CD4-positive, alpha-beta T cell (primary cell): ENCODE data around the gene NUMA1. TPM values are rescaled to one million over a fixed set of nuclear protein-coding genes. Genes with fewer than 3 reads are reported as not detected.

Experiments used
- ATAC-seq: fragments of 200-7000 bp; cut with Tn5 transposase; one replicate; pipeline ENCODE4 v1.10.0; 2022; ENCODE audit warnings: mild to moderate bottlenecking; ENCODE audit not compliant: poor library complexity
- CTCF ChIA-PET: fragments of 350-600 bp; sonication (Branson Sonifier 250); formaldehyde crosslinking; loops from one replicate; lab custom pipeline; 2021; ENCODE audit warnings: antibody characterized with exemption, inconsistent platforms; lab: Charles Lee
- POLR2A ChIA-PET: fragments of 350-600 bp; sonication (Branson Sonifier 250); formaldehyde crosslinking; loops from one replicate; lab custom pipeline; 2021; ENCODE audit warnings: antibody characterized with exemption, inconsistent platforms; lab: Charles Lee
- DNase-seq, 14 experiments: peaks; one replicate each; pipeline ENCODE4 v3.0.0-alpha.2; 2013 to 2020; ENCODE audit warnings: mixed read lengths in 2 of 14
- H3K27ac ChIP-seq, 2 donors: one replicate each; pipeline versions ENCODE4 v1.5.1 to v1.7.0; 2013; ENCODE audit warnings: low read length in 2 of 2, low read depth in 1 of 2, mild to moderate bottlenecking in 1 of 2
- H3K27me3 ChIP-seq, 2 experiments: 1 replicate in 1 of 2; 2 replicates in 1 of 2; pipeline versions ENCODE4 v1.6.1 to v1.7.0; 2013; ENCODE audit warnings: low read length in 2 of 2, control low read depth in 1 of 2, mild to moderate bottlenecking in 1 of 2, moderate library complexity in 1 of 2; ENCODE audit not compliant: insufficient read depth in 2 of 2, control insufficient read depth in 1 of 2
- H3K36me3 ChIP-seq: one replicate; pipeline ENCODE4 v1.6.1; 2013; ENCODE audit warnings: low read length, control low read depth; ENCODE audit not compliant: insufficient read depth
- H3K4me1 ChIP-seq: one replicate; pipeline ENCODE4 v1.6.1; 2013; ENCODE audit warnings: low read length, control low read depth; ENCODE audit not compliant: insufficient read depth
- H3K4me3 ChIP-seq: one replicate; pipeline ENCODE4 v1.5.1; 2013; ENCODE audit warnings: mild to moderate bottlenecking, low read length, moderate library complexity
- H3K9me3 ChIP-seq, 2 experiments: 1 replicate in 1 of 2; 2 replicates in 1 of 2; pipeline versions ENCODE4 v1.6.1 to v1.7.0; 2013; ENCODE audit warnings: low read length in 2 of 2, mild to moderate bottlenecking in 2 of 2, control low read depth in 1 of 2, moderate library complexity in 1 of 2; ENCODE audit not compliant: control insufficient read depth in 1 of 2, insufficient read depth in 1 of 2
- H3K27ac Mint-ChIP-seq: one replicate; pipeline ENCODE4 v1.8.0; 2020; ENCODE audit warnings: mixed read lengths
- H3K27me3 Mint-ChIP-seq: one replicate; pipeline ENCODE4 v1.8.0; 2021; ENCODE audit warnings: mixed read lengths
- H3K36me3 Mint-ChIP-seq: one replicate; pipeline ENCODE4 v1.8.0; 2021; ENCODE audit warnings: low read depth, mixed read lengths
- H3K4me1 Mint-ChIP-seq: one replicate; pipeline ENCODE4 v1.8.0; 2021; ENCODE audit warnings: low read depth, mixed read lengths
- H3K4me3 Mint-ChIP-seq: one replicate; pipeline ENCODE4 v1.8.0; 2020; ENCODE audit warnings: mild to moderate bottlenecking, mixed read lengths
- H3K9me3 Mint-ChIP-seq: one replicate; pipeline ENCODE4 v1.8.0; 2020; ENCODE audit warnings: mixed read lengths
- intact Hi-C, 2 experiments: fragments of 100-400 bp; cut with DNase I in 1 of 2; cut with micrococcal nuclease in 1 of 2; formaldehyde crosslinking; loops; one replicate each; pipeline versions ENCODE4 v1.15.1 to v1.9.0; 2023 to 2025; cut with DNase I, micrococcal nuclease
- total RNA-seq, 174 experiments: library from RNA in 2 of 174; stranded (reverse) in 2 of 174; gene quantifications; one replicate each; pipeline ENCODE4 v1.2.3 and lab custom pipeline; 2021 to 2026
- TF ChIP-seq, protein P1 (sequence below): fragments of 200-600 bp; IDR thresholded peaks from one replicate; pipeline ENCODE4 v1.8.0; 2022; ENCODE audit warnings: antibody characterized with exemption, mild to moderate bottlenecking

Gene NUMA1
- total RNA-seq, 2 experiments from 2014 or later, result 191 to 197 TPM

DNA sequence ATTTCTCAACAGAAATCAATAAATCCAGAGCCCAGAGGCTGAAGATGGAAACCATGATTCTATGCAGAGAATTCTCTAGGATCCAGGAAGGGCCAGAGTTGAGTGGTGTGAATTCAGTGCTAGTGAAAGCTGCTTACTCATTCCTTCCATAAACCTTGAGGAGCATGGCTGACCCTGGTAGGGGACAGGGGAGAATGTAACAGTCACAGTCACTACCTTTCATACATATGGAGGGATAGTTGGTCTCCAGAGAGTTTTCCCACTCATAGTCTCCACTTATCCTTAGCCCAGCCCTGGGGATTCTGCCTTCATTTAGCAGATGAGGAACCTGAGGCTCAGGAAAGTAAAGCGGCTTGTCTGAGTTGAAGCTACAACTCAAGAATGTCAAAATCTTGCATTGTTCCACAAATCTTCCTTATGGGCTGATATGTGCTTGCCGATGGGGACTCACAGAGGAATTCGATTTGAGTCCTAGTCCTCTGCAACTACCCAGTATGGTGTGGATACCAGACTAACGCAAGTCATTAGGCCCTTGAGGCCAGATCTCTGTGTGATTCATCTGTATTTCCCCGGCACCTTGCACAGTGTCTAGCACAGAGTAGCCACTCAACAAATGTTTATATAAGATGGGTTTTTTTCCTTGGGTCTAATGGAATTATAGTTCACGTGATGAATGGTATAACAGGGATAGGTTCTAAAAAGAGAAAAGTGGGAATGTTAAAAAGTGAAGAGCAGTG is 35.8 kb upstream of the NUMA1 start:
- no peaks in the 10 kb centered on the region for H3K36me3 ChIP-seq
- H3K9me3 ChIP-seq, result no peaks in the 10 kb centered on the region
- H3K27me3 Mint-ChIP-seq, result peaks cover 14% of the 10 kb centered on the region
- peaks cover 17% of the 10 kb centered on the region for H3K4me1 ChIP-seq
- no peaks in the 10 kb centered on the region for H3K27me3 ChIP-seq
- ChIA-PET CTCF (no interaction called here), POLR2A (interaction anchor here (1.8 kb wide), 1 partner anchor 76 kb away, joined by 8 read pairs; no protein-coding TSS in a partner anchor)
- DNase-seq, result no peak
- intact Hi-C loops, result loop anchor here (10.0 kb wide), 2 partner anchors 109 to 679 kb away; partner anchors contain the start of genes INPPL1 (in 1 of the 2) and STARD10 (in 1 of the 2)
- H3K4me3 ChIP-seq, result no peak overlapping the region
- TF ChIP-seq, protein P1, sequence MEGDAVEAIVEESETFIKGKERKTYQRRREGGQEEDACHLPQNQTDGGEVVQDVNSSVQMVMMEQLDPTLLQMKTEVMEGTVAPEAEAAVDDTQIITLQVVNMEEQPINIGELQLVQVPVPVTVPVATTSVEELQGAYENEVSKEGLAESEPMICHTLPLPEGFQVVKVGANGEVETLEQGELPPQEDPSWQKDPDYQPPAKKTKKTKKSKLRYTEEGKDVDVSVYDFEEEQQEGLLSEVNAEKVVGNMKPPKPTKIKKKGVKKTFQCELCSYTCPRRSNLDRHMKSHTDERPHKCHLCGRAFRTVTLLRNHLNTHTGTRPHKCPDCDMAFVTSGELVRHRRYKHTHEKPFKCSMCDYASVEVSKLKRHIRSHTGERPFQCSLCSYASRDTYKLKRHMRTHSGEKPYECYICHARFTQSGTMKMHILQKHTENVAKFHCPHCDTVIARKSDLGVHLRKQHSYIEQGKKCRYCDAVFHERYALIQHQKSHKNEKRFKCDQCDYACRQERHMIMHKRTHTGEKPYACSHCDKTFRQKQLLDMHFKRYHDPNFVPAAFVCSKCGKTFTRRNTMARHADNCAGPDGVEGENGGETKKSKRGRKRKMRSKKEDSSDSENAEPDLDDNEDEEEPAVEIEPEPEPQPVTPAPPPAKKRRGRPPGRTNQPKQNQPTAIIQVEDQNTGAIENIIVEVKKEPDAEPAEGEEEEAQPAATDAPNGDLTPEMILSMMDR, result no peak
- H3K4me3 Mint-ChIP-seq, result no peak overlapping the region
- no peaks in the 10 kb centered on the region for H3K9me3 Mint-ChIP-seq
- H3K4me1 Mint-ChIP-seq, result peaks cover 19% of the 10 kb centered on the region
- no peak overlapping the region for H3K27ac Mint-ChIP-seq
- H3K27ac ChIP-seq, result no peak overlapping the region
- no peak for ATAC-seq
- peaks cover 17% of the 10 kb centered on the region for H3K36me3 Mint-ChIP-seq

DNA sequence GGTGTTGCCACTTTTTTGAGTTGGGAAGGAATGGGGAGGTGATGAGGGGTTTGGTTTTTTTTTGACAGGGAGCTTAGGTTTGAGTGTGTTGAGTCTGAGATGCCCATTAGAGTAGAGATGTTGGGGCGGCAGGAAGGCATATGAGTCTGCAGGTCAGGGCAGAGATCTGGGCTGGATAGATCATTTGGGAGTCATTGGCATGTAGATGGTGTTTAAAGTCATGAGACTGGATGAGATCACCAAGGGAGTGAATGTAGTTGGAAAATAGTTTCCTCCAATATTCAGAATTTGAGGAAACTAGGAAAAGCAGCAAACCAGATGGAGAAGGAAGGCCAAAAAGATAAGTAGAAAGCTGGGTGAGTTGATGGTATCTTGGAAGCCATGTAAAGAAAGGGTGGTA is 34.2 kb upstream of the NUMA1 start:
- intact Hi-C loops, result loop anchor here (2.0 to 10.0 kb wide), 4 partner anchors 26 to 1763 kb away; partner anchors contain the start of genes COA4 (in 1 of the 2), INPPL1 (in 1 of the 2), PAAF1 (in 1 of the 2) and STARD10 (in 1 of the 2)
- POLR2A ChIA-PET, result interaction anchor here (1.4 to 1.8 kb wide), 2 partner anchors 74 to 186 kb away, joined by 3 to 8 read pairs; partner anchors contain the start of genes RNF121 and XNDC1N

More for the DNA sequence above, 34.2 kb upstream of the NUMA1 start:
- H3K4me1 Mint-ChIP-seq, result peaks cover 19% of the 10 kb centered on the region
- no peak overlapping the region for H3K4me3 ChIP-seq
- no peak for ATAC-seq
- no peaks in the 10 kb centered on the region for H3K27me3 ChIP-seq
- peaks cover 9% of the 10 kb centered on the region for H3K27me3 Mint-ChIP-seq
- CTCF ChIA-PET, result no interaction called here
- peak overlapping the region; percentile 98 for H3K27ac Mint-ChIP-seq
- H3K9me3 ChIP-seq, result no peaks in the 10 kb centered on the region
- peaks cover 10% of the 10 kb centered on the region for H3K36me3 ChIP-seq
- H3K4me1 ChIP-seq, result peaks cover 17% of the 10 kb centered on the region
- H3K9me3 Mint-ChIP-seq, result no peaks in the 10 kb centered on the region
- H3K27ac ChIP-seq, result no peak overlapping the region
- peaks cover 30% of the 10 kb centered on the region for H3K36me3 Mint-ChIP-seq
- no peak overlapping the region for H3K4me3 Mint-ChIP-seq
- TF ChIP-seq, protein P1, result no peak
- DNase-seq, result no peak
